ENCODE results near the gene TFAP2A. TPM values are rescaled to one million over a fixed set of nuclear protein-coding genes. Genes with fewer than 3 reads are reported as not detected.

The TFAP2A gene
- polyA plus RNA-seq, 1 donor, result 0.90 TPM

DNA sequence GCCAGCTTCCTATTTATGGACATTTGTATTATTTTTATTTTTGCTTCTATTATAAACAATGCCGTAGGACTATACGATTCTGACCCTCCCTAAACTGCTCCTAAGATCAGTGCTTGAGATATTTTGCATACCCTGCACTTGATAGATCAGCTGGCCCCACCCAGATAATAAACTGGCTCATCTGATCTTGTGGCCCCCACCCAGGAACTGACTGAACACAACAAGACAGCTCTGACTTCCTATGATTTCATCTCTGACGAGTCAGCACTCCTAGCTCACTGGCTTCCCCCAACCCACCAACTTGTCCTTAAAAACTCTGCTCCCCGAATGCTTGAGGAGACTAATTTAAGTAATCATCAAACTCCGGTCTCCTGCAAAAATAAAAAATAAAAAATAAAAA lies 34.9 kb upstream of the TFAP2A start:
- WGBS (ENCODE audit: insufficient coverage, low lambda C conversion rate), result 72% methylated on average over 3 of the region's 5 CpGs
- H3K4me3 ChIP-seq (ENCODE audit: low read length), result no peak overlapping the region
- no peak overlapping the region for H3K27ac ChIP-seq (ENCODE audit: low read length)
- no peaks in the 10 kb centered on the region for H3K4me1 ChIP-seq (ENCODE audit: control insufficient read depth, insufficient read depth, low read length)
- H3K36me3 ChIP-seq (ENCODE audit: control insufficient read depth, insufficient read depth, low read length), result no peaks in the 10 kb centered on the region
- DNase-seq, result no peak
- peaks cover 9% of the 10 kb centered on the region for H3K27me3 ChIP-seq (ENCODE audit: control insufficient read depth, insufficient read depth, low read length)
- H3K9me3 ChIP-seq (ENCODE audit: control insufficient read depth, low read depth, low read length), result no peaks in the 10 kb centered on the region

DNA sequence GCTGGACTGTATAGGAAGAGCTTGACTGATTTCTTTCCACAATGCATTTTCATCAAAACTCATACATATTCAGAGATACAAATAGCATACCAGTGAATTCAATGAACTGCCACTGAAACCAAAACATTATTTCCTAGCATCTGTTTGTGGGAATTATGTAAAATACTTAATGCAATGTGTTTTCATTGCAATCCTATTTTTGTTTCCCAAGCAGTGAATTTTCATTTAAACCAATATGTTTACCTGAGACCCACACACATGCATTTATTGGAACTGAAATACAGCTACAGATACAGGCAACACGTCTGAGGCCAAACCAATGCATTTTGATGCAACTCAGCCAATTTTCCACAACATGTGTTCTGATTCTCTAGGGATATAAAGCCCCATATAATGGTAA lies 33.2 kb upstream of the TFAP2A start:
- Histone ChIP-seq H3K9me3 (ENCODE audit: control insufficient read depth, low read depth, low read length) (no peaks in the 10 kb centered on the region), H3K27ac (ENCODE audit: low read length) (no peak overlapping the region), H3K4me3 (ENCODE audit: low read length) (no peak overlapping the region), H3K36me3 (ENCODE audit: control insufficient read depth, insufficient read depth, low read length) (no peaks in the 10 kb centered on the region), H3K4me1 (ENCODE audit: control insufficient read depth, insufficient read depth, low read length) (no peaks in the 10 kb centered on the region), H3K27me3 (ENCODE audit: control insufficient read depth, insufficient read depth, low read length) (peaks cover 9% of the 10 kb centered on the region)
- DNase-seq, result no peak
- no CpG with 5 or more reads among the region's 1 CpG for WGBS (ENCODE audit: insufficient coverage, low lambda C conversion rate)

DNA sequence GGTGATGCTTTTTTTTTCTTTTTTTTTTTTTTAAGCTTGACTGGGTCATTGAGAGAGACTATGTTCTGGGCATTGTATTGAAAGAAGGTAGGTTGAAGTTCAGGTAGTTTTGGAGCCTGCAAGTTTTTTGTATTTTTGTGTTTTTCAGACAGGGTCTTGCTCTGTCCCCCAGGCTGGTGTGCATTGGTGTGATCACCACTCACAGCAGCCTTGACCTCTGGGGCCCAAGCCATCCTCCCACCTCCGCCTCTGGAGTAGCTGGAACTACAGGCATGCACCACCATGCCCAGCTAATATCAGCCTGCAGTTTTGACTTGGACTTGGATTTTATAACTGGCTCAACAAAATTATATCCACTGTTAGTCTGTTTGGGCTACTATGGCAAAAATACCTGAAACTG lies 31.7 kb upstream of the TFAP2A start:
- no peak overlapping the region for H3K27ac ChIP-seq (ENCODE audit: low read length)
- no CpG with 5 or more reads among the region's 1 CpG for WGBS (ENCODE audit: insufficient coverage, low lambda C conversion rate)

DNA sequence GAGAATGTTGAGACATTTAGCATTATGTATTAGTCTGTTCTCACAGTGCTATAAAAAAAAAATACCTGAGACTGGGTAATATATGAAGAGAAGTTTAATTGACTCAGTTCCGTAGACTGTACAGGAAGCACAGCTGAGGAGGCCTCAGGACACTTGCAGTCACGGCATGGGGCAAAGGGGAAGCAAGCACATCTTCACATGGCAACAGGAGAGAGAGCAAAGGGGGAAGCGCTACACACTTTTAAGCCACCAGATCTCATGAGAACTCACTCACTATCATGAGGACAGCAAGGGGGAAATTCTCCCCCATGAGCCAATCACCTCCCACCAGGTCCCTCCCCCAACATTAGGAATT lies 26.8 kb upstream of the TFAP2A start:
- no CpG with 5 or more reads among the region's 3 CpGs for WGBS (ENCODE audit: insufficient coverage, low lambda C conversion rate)
- Histone ChIP-seq H3K36me3 (ENCODE audit: control insufficient read depth, insufficient read depth, low read length) (no peaks in the 10 kb centered on the region), H3K9me3 (ENCODE audit: control insufficient read depth, low read depth, low read length) (no peaks in the 10 kb centered on the region), H3K27ac (ENCODE audit: low read length) (peak overlapping the region; percentile 86), H3K4me3 (ENCODE audit: low read length) (no peak overlapping the region), H3K4me1 (ENCODE audit: control insufficient read depth, insufficient read depth, low read length) (no peaks in the 10 kb centered on the region), H3K27me3 (ENCODE audit: control insufficient read depth, insufficient read depth, low read length) (peaks cover 3% of the 10 kb centered on the region)
- no peak for DNase-seq

More for the DNA sequence above, 31.7 kb upstream of the TFAP2A start:
- peaks cover 8% of the 10 kb centered on the region for H3K27me3 ChIP-seq (ENCODE audit: control insufficient read depth, insufficient read depth, low read length)
- no peaks in the 10 kb centered on the region for H3K36me3 ChIP-seq (ENCODE audit: control insufficient read depth, insufficient read depth, low read length)
- DNase-seq, result no peak
- H3K4me1 ChIP-seq (ENCODE audit: control insufficient read depth, insufficient read depth, low read length), result no peaks in the 10 kb centered on the region
- no peak overlapping the region for H3K4me3 ChIP-seq (ENCODE audit: low read length)
- no peaks in the 10 kb centered on the region for H3K9me3 ChIP-seq (ENCODE audit: control insufficient read depth, low read depth, low read length)

DNA sequence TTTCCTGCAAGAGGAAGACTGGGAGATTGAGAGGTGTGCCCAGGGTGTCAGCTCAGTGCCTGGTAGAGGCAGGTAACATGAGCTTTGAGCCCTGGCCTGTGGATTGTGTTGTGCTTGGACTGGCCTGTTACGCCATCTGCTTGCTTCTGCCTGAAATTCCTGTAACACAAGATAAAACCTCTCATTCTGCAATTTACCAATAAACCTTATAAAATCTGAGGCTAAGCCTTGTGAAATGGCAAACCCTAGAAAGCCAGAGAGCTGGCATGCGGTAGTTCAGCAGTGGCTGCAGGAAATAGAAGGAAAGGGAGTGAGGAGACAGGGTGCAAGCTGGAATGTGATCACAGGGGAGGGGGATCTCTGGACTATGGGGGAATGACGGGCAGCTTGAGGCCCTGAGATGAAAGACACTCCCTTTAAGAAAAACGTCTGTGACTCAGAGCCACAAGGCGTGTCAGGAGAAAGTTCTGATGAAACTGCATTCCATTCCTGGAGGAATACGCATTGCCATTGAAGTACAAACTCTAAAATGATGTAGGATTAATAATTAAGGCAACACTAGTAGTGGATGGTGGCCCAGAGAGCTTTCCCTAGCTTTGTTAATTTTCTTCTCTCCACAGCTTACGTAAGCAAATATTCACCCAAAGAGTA lies 26.3 kb upstream of the TFAP2A start:
- Histone ChIP-seq H3K36me3 (ENCODE audit: control insufficient read depth, insufficient read depth, low read length) (no peaks in the 10 kb centered on the region), H3K9me3 (ENCODE audit: control insufficient read depth, low read depth, low read length) (no peaks in the 10 kb centered on the region), H3K4me1 (ENCODE audit: control insufficient read depth, insufficient read depth, low read length) (no peaks in the 10 kb centered on the region), H3K4me3 (ENCODE audit: low read length) (no peak overlapping the region), H3K27ac (ENCODE audit: low read length) (peak overlapping the region; percentile 86), H3K27me3 (ENCODE audit: control insufficient read depth, insufficient read depth, low read length) (peaks cover 2% of the 10 kb centered on the region)
- peak; percentile 91 to 93 for DNase-seq
- WGBS (ENCODE audit: insufficient coverage, low lambda C conversion rate), result 20% methylated on average over 2 of the region's 7 CpGs

DNA sequence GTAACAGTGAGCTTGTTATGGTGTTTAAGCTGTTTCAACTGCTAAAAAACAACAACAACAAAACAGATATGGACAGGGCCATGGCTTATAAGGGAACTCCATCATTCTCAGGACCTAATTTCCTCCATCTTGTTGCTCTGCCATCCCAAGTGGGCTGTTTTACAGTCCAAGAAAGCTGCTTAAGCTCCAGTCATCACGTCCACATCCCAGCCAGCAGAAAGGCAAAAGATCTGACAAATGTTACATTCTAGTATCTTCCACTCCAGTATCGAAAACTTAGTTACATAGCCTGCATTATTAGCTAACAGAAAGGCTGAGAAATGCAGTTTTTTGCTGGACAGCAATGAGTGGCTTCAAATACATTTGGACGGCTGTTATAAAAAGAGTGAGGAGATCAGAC lies 23.0 kb upstream of the TFAP2A start:
- H3K4me3 ChIP-seq (ENCODE audit: low read length), result no peak overlapping the region
- no CpG with 5 or more reads among the region's 3 CpGs for WGBS (ENCODE audit: insufficient coverage, low lambda C conversion rate)
- H3K9me3 ChIP-seq (ENCODE audit: control insufficient read depth, low read depth, low read length), result no peaks in the 10 kb centered on the region
- H3K36me3 ChIP-seq (ENCODE audit: control insufficient read depth, insufficient read depth, low read length), result no peaks in the 10 kb centered on the region
- no peaks in the 10 kb centered on the region for H3K4me1 ChIP-seq (ENCODE audit: control insufficient read depth, insufficient read depth, low read length)
- no peak for DNase-seq
- H3K27me3 ChIP-seq (ENCODE audit: control insufficient read depth, insufficient read depth, low read length), result peaks cover 6% of the 10 kb centered on the region
- H3K27ac ChIP-seq (ENCODE audit: low read length), result no peak overlapping the region

GRCh38 chr6:10434235-10434634 lies 19.4 kb upstream of the TFAP2A start:
- 83% methylated on average over 1 of the region's 4 CpGs for WGBS (ENCODE audit: insufficient coverage, low lambda C conversion rate)
- H3K27me3 ChIP-seq (ENCODE audit: control insufficient read depth, insufficient read depth, low read length), result peaks cover 20% of the 10 kb centered on the region
- no peak overlapping the region for H3K27ac ChIP-seq (ENCODE audit: low read length)
- H3K4me1 ChIP-seq (ENCODE audit: control insufficient read depth, insufficient read depth, low read length), result no peaks in the 10 kb centered on the region
- no peaks in the 10 kb centered on the region for H3K36me3 ChIP-seq (ENCODE audit: control insufficient read depth, insufficient read depth, low read length)
- no peak overlapping the region for H3K4me3 ChIP-seq (ENCODE audit: low read length)
- H3K9me3 ChIP-seq (ENCODE audit: control insufficient read depth, low read depth, low read length), result no peaks in the 10 kb centered on the region
- DNase-seq, result no peak

DNA sequence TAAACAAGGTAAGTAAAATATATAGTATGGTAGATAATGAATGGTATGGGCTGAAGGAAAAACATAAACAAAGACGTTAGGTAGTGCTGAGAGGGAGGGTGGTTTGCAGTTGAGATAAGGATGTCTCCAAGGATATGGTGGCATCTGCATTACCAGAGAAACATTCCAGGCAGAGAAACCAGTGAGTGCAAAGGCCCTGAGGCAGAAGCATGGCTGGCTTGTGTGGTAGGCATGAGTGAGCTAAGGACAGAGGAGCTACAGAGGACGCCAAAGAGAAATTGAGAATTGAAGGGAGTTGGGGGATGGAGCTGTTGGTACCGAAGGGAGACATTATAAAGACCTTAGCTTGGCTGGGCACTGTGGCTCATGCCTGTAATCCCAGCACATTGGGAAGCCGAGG lies 18.4 kb upstream of the TFAP2A start:
- 33% methylated on average over 1 of the region's 4 CpGs for WGBS (ENCODE audit: insufficient coverage, low lambda C conversion rate)

GRCh38 chr6:10431423-10432164 lies 16.7 kb upstream of the TFAP2A start:
- H3K9me3 ChIP-seq (ENCODE audit: control insufficient read depth, low read depth, low read length), result no peaks in the 10 kb centered on the region
- 100% methylated on average over 1 of the region's 7 CpGs for WGBS (ENCODE audit: insufficient coverage, low lambda C conversion rate)
- DNase-seq, result no peak
- no peak overlapping the region for H3K4me3 ChIP-seq (ENCODE audit: low read length)
- H3K4me1 ChIP-seq (ENCODE audit: control insufficient read depth, insufficient read depth, low read length), result no peaks in the 10 kb centered on the region
- peaks cover 35% of the 10 kb centered on the region for H3K27me3 ChIP-seq (ENCODE audit: control insufficient read depth, insufficient read depth, low read length)
- no peaks in the 10 kb centered on the region for H3K36me3 ChIP-seq (ENCODE audit: control insufficient read depth, insufficient read depth, low read length)
- H3K27ac ChIP-seq (ENCODE audit: low read length), result no peak overlapping the region

More for the DNA sequence above, 18.4 kb upstream of the TFAP2A start:
- Histone ChIP-seq H3K4me1 (ENCODE audit: control insufficient read depth, insufficient read depth, low read length) (no peaks in the 10 kb centered on the region), H3K27ac (ENCODE audit: low read length) (no peak overlapping the region), H3K27me3 (ENCODE audit: control insufficient read depth, insufficient read depth, low read length) (peaks cover 24% of the 10 kb centered on the region), H3K4me3 (ENCODE audit: low read length) (no peak overlapping the region), H3K9me3 (ENCODE audit: control insufficient read depth, low read depth, low read length) (no peaks in the 10 kb centered on the region), H3K36me3 (ENCODE audit: control insufficient read depth, insufficient read depth, low read length) (no peaks in the 10 kb centered on the region)
- DNase-seq, result no peak

DNA sequence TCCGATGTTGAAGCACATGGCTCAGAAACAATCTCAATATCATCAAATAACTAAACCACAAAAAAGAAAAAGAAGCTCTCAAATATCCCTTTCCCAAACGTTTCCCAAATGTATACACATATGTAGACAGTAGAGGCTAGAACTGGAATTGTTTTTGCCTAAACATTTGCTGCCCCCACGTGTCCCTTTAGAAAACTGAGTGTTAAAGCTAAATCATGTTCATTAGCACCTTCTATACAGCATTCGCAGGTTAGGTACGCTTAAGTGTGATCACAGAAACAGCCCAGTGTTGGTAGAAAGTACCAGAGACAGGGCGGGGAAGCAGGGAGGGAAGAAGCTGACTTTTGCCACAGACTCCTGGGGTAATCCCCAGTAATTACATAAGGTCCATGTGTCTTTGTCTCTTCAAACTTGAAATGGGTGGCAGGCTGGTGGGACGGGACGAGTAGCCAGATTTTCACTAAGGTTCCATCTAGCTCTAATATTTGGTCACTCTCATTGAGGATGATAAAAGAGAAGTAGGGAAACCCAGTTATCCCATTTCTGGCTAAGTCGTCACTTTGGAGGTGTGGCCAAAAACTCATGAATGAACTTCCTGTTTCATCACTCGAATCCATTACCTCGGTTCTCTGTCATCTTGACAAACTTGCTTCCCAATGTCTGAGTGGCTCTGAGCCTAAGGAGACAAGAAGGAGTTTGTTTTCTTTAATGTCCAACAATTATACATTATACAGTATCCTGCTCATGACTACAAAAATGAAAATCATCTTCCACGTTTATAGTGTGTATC lies 15.0 kb upstream of the TFAP2A start:
- peaks cover 52% of the 10 kb centered on the region for H3K27me3 ChIP-seq (ENCODE audit: control insufficient read depth, insufficient read depth, low read length)
- 88% methylated on average over 1 of the region's 12 CpGs for WGBS (ENCODE audit: insufficient coverage, low lambda C conversion rate)
- DNase-seq, result no peak
- H3K4me1 ChIP-seq (ENCODE audit: control insufficient read depth, insufficient read depth, low read length), result peaks cover 4% of the 10 kb centered on the region
- no peak overlapping the region for H3K27ac ChIP-seq (ENCODE audit: low read length)
- H3K36me3 ChIP-seq (ENCODE audit: control insufficient read depth, insufficient read depth, low read length), result no peaks in the 10 kb centered on the region
- peaks cover 3% of the 10 kb centered on the region for H3K9me3 ChIP-seq (ENCODE audit: control insufficient read depth, low read depth, low read length)
- no peak overlapping the region for H3K4me3 ChIP-seq (ENCODE audit: low read length)
